Ramos (cell line): ENCODE data around the gene SETX.

ENCODE experiments used
- in situ Hi-C: fragments of 300-500 bp; cut with MboI; formaldehyde crosslinking; loops from one replicate; pipeline ENCODE4 v1.14.3; 2022; ENCODE audit warnings: low sequenced_read_pairs; ENCODE audit not compliant: unreplicated experiment

Gene SETX

GRCh38 chr9:132357764-132358163 is 3.0 kb upstream of the SETX start:
- in situ Hi-C loops = no loop called here

- in situ Hi-C loops = no loop called here
Measured at GRCh38 chr9:132356324-132356924, 1.6 kb upstream of the SETX start.

GRCh38 chr9:132351404-132352045 is 3.3 kb downstream of the SETX start:
- in situ Hi-C loops = no loop called here

GRCh38 chr9:132350861-132351315 is 3.9 kb downstream of the SETX start:
- in situ Hi-C loops = no loop called here

GRCh38 chr9:132348676-132349075 is 6.1 kb downstream of the SETX start:
- in situ Hi-C loops = no loop called here

- in situ Hi-C loops = no loop called here
Measured at GRCh38 chr9:132346177-132346576, 8.6 kb downstream of the SETX start.

GRCh38 chr9:132341177-132341840 is 13.5 kb downstream of the SETX start:
- in situ Hi-C loops = no loop called here

GRCh38 chr9:132334364-132334763 is 20.4 kb downstream of the SETX start:
- in situ Hi-C loops = no loop called here

GRCh38 chr9:132333556-132333955 is 21.2 kb downstream of the SETX start:
- in situ Hi-C loops = no loop called here

GRCh38 chr9:132328580-132328979 is 26.2 kb downstream of the SETX start:
- in situ Hi-C loops = no loop called here

- in situ Hi-C loops = no loop called here
Measured at GRCh38 chr9:132327537-132327936, 27.2 kb downstream of the SETX start.

GRCh38 chr9:132324425-132324824 is 30.4 kb downstream of the SETX start:
- in situ Hi-C loops = no loop called here

GRCh38 chr9:132319421-132320110 is 35.2 kb downstream of the SETX start:
- in situ Hi-C loops = no loop called here

- in situ Hi-C loops = no loop called here
Measured at GRCh38 chr9:132312873-132313272, 41.9 kb downstream of the SETX start.

- in situ Hi-C loops = no loop called here
Measured at GRCh38 chr9:132312426-132312825, 42.4 kb downstream of the SETX start.

- in situ Hi-C loops = no loop called here
Measured at GRCh38 chr9:132311978-132312377, 42.8 kb downstream of the SETX start.

GRCh38 chr9:132309056-132309455 is 45.7 kb downstream of the SETX start:
- in situ Hi-C loops = no loop called here

- in situ Hi-C loops = no loop called here
Measured at GRCh38 chr9:132301521-132301920, 53.3 kb downstream of the SETX start.

- in situ Hi-C loops = no loop called here
Measured at GRCh38 chr9:132299221-132299620, 55.6 kb downstream of the SETX start.

- in situ Hi-C loops = no loop called here
Measured at GRCh38 chr9:132295181-132295580, 59.6 kb downstream of the SETX start.

- in situ Hi-C loops = no loop called here
Measured at GRCh38 chr9:132293145-132293721, 61.6 kb downstream of the SETX start.
